A673 (cell line): Measurements from ENCODE around the gene CASD1. TPM values are rescaled to one million over a fixed set of nuclear protein-coding genes. Genes with fewer than 3 reads are reported as not detected.
A peak's percentile ranks its signal among the peaks of the same experiment; 100 is the strongest.

Experiments used
- Bru-seq: library from RNA; stranded (reverse); fragments of 400-500 nt; gene quantifications from one replicate; lab custom pipeline; 2021; lab: Mats Ljungman, UMichigan
- BruChase-seq, 2 experiments: library from RNA; stranded (reverse); fragments of 400-500 nt; gene quantifications; one replicate each; lab custom pipeline; 2021; lab: Mats Ljungman, UMichigan
- BruUV-seq: library from RNA; stranded (reverse); fragments of 400-500 nt; replicated peaks from 2 replicates; lab custom pipeline; 2021; lab: Mats Ljungman, UMichigan
- CTCF ChIA-PET: fragments of 300-600 bp; sonication (Branson Sonifier 250); formaldehyde crosslinking; loops from one replicate; lab custom pipeline; 2022; ENCODE audit warnings: antibody characterized with exemption; lab: Charles Lee
- POLR2A ChIA-PET: fragments of 300-600 bp; sonication (Branson Sonifier 250); formaldehyde crosslinking; loops from one replicate; lab custom pipeline; 2022; ENCODE audit warnings: antibody characterized with exemption; ENCODE audit not compliant: low non-redundant PET; lab: Charles Lee
- DNase-seq: peaks from one replicate; pipeline ENCODE4 v3.0.0-alpha.2; 2015; ENCODE audit warnings: low spot score
- H3K27ac ChIP-seq: fragments of 200-600 bp; sonication (generic); 2 replicates; pipeline ENCODE4 v1.5.1; 2016; ENCODE audit warnings: mixed run types, low read depth, mild to moderate bottlenecking, mixed read lengths, antibody characterized with exemption, low read length; ENCODE audit not compliant: poor library complexity, severe bottlenecking
- H3K27me3 ChIP-seq: fragments of 200-600 bp; sonication (generic); replicated peaks from 2 replicates; pipeline ENCODE4 v1.6.1; 2017; ENCODE audit warnings: mixed run types, low read depth, mild to moderate bottlenecking, mixed read lengths, antibody characterized with exemption, low read length; ENCODE audit not compliant: insufficient read depth, poor library complexity
- H3K36me3 ChIP-seq: fragments of 200-600 bp; sonication (generic); 2 replicates; pipeline ENCODE4 v1.6.1; 2016; ENCODE audit warnings: mixed run types, mild to moderate bottlenecking, mixed read lengths, antibody characterized with exemption, low read length; ENCODE audit not compliant: insufficient read depth, poor library complexity, severe bottlenecking
- H3K4me1 ChIP-seq: fragments of 200-600 bp; sonication (generic); 2 replicates; pipeline ENCODE4 v1.6.1; 2017; ENCODE audit warnings: mixed run types, mild to moderate bottlenecking, mixed read lengths, antibody characterized with exemption, low read length; ENCODE audit not compliant: insufficient read depth, poor library complexity, severe bottlenecking
- H3K4me3 ChIP-seq: fragments of 200-600 bp; sonication (generic); 2 replicates; pipeline ENCODE4 v1.5.1; 2016; ENCODE audit warnings: low read depth, mixed run types, mild to moderate bottlenecking, mixed read lengths, low read length; ENCODE audit not compliant: poor library complexity, severe bottlenecking
- H3K9me3 ChIP-seq: fragments of 200-600 bp; sonication (generic); 2 replicates; pipeline ENCODE4 v1.6.1; 2016; ENCODE audit warnings: mixed run types, low read depth, mild to moderate bottlenecking, mixed read lengths, antibody characterized with exemption, low read length; ENCODE audit not compliant: poor library complexity, severe bottlenecking
- EZH2 ChIP-seq: fragments of 200-600 bp; sonication (generic); IDR thresholded peaks from 2 replicates; pipeline ENCODE4 v1.6.1; 2017; ENCODE audit warnings: borderline replicate concordance, low read depth, mild to moderate bottlenecking, mixed read lengths, antibody characterized with exemption, low read length; ENCODE audit not compliant: poor library complexity, severe bottlenecking
- intact Hi-C: fragments of 100-400 bp; cut with micrococcal nuclease; formaldehyde crosslinking; loops from one replicate; pipeline ENCODE4 v1.10.0; 2022; ENCODE audit not compliant: unreplicated experiment
- long read RNA-seq: library from polyadenylated mRNA; stranded (forward); transcript quantifications from one replicate; pipeline ENCODE4 v2.0.0, GENCODE V29; 2022
- total RNA-seq: library from RNA; stranded (reverse); gene quantifications from 2 replicates; pipeline ENCODE4 v1.2.3, GENCODE V29; 2021
- TF ChIP-seq, protein P1 (sequence below): fragments of 300-800, 200-600 bp; sonication (generic); conservative IDR thresholded peaks from 2 replicates; pipeline ENCODE4 v1.5.1; 2017; ENCODE audit warnings: low read depth, mild to moderate bottlenecking, antibody characterized with exemption, low read length, moderate library complexity, mixed read lengths

CASD1 gene
- total RNA-seq (17.0 and 19.6 TPM in 2 replicates), Bru-seq, nascent RNA (percentile 90 among the genes with signal in this experiment), BruChase-seq, experiment 1, labeled RNA remaining after a 2-hour chase (percentile 91 among the genes with signal in this experiment), BruChase-seq, experiment 2, labeled RNA remaining after a 6-hour chase (percentile 77 among the genes with signal in this experiment)
- long read RNA-seq, transcript CASD1-201 (18 exons, 3,942 nt): major isoform, 5 of 23 reads
- long read RNA-seq, partial matches to known transcripts: 9 of 23 reads
- long read RNA-seq, other reads (novel, unspliced or antisense): 9 of 23 reads

DNA sequence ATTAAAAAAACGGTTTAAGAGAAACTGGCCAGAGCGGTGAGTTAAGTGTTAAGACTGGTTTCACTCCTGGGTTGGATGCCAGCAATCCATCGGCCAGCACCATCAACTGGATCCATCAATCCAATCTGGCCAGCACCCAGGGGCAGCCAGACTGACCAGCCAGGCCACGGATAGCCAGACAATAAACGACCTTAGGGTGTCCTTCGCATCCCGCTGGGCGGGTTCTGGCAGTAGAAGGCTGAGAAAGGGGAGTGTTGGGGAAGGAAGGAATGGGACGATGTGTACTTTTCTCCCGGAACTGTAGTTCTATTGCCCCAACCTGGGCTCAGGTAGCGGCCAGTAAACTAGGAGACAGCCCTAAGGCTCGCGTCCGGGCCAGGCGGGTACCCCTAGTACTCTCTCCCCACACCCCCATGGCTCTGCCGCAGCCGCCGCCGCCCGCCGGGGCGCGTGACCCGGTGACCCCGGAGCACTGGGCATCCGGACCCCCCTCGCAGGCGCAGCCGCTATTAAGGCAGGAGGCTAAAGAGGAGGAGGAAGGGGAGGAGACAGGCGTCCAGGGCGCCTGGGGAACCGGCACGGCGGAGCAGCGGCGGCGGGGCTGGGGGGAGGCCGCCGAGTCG, at the start of gene CASD1:
Gene CASD1, plus strand, starts transcription at position 546 of the 623 bp plus-strand sequence. CDS start 276 bp downstream, outside the sequence.
- H3K36me3 ChIP-seq: no peaks in the 10 kb centered on the region
- TSS peak; percentile 60 for BruUV-seq
- H3K4me3 ChIP-seq: peak within 1 kb of the TSS; percentile 68
- H3K27ac ChIP-seq: peak within 1 kb of the TSS; percentile 99
- H3K4me1 ChIP-seq: peaks cover 32% of the 10 kb centered on the region
- no peaks in the 10 kb centered on the region for H3K27me3 ChIP-seq
- POLR2A ChIA-PET: no interaction called here
- TF ChIP-seq, protein P1, sequence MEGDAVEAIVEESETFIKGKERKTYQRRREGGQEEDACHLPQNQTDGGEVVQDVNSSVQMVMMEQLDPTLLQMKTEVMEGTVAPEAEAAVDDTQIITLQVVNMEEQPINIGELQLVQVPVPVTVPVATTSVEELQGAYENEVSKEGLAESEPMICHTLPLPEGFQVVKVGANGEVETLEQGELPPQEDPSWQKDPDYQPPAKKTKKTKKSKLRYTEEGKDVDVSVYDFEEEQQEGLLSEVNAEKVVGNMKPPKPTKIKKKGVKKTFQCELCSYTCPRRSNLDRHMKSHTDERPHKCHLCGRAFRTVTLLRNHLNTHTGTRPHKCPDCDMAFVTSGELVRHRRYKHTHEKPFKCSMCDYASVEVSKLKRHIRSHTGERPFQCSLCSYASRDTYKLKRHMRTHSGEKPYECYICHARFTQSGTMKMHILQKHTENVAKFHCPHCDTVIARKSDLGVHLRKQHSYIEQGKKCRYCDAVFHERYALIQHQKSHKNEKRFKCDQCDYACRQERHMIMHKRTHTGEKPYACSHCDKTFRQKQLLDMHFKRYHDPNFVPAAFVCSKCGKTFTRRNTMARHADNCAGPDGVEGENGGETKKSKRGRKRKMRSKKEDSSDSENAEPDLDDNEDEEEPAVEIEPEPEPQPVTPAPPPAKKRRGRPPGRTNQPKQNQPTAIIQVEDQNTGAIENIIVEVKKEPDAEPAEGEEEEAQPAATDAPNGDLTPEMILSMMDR: no peak
- TF ChIP-seq EZH2: no peak
- CTCF ChIA-PET: no interaction called here
- intact Hi-C loops: no loop called here
- DNase-seq: no peak
- no peaks in the 10 kb centered on the region for H3K9me3 ChIP-seq

GRCh38 chr7:94466516-94466915, 43.1 kb upstream of the CASD1 start:
- no TSS peak for BruUV-seq
- no peak for DNase-seq
- H3K27ac ChIP-seq: no peak overlapping the region
- ChIA-PET POLR2A (no interaction called here), CTCF (no interaction called here)
- intact Hi-C loops: no loop called here
- no peaks in the 10 kb centered on the region for H3K27me3 ChIP-seq
- H3K9me3 ChIP-seq: no peaks in the 10 kb centered on the region
- H3K4me1 ChIP-seq: no peaks in the 10 kb centered on the region
- H3K4me3 ChIP-seq: no peak overlapping the region
- TF ChIP-seq, protein P1: no peak
- no peak for TF ChIP-seq EZH2
- no peaks in the 10 kb centered on the region for H3K36me3 ChIP-seq

GRCh38 chr7:94471604-94472003, 38.0 kb upstream of the CASD1 start:
- ChIA-PET POLR2A (no interaction called here), CTCF (no interaction called here)
- intact Hi-C loops: no loop called here
- DNase-seq: no peak
- Histone ChIP-seq H3K4me1 (no peaks in the 10 kb centered on the region), H3K36me3 (no peaks in the 10 kb centered on the region), H3K27me3 (no peaks in the 10 kb centered on the region), H3K27ac (no peak overlapping the region), H3K4me3 (no peak overlapping the region), H3K9me3 (no peaks in the 10 kb centered on the region)
- BruUV-seq: no TSS peak
- TF ChIP-seq, protein P1: no peak
- no peak for TF ChIP-seq EZH2
